Measurements from ENCODE around the gene NKX3-2. TPM values are rescaled to one million over a fixed set of nuclear protein-coding genes. Genes with fewer than 3 reads are reported as not detected.

Gene NKX3-2
- total RNA-seq: under 0.01 TPM in 1 of 2 replicates, not detected in the other

GRCh38 chr4:13543839-13544605, at the start of gene NKX3-2:
Gene NKX3-2 (minus strand): TSS chr4:13544508. CDS start chr4:13544414, 94 bp downstream.

Other genes with a start within 250 kb of the NKX3-2 start
- gene RAB28, start 60.2 kb downstream of the NKX3-2 start, total RNA-seq: 12.6 and 15.6 TPM in 2 replicates
- 29.3 and 32.0 TPM in 2 replicates for gene BOD1L1, start 83.2 kb upstream of the NKX3-2 start, total RNA-seq